Gastrocnemius medialis (tissue), 4 donors: Measurements from ENCODE around the gene WDR37.
"Not testable (repeated sequence)": the region's sequence is repeated elsewhere in the genome, so short reads cannot be mapped to it uniquely, and the experiment has no call there.

Experiments
- CTCF ChIP-seq, 5 experiments: fragments of 450-650 bp in 3 of 5; fragments of 200-600 bp in 2 of 5; sonication (generic) in 2 of 5; IDR thresholded peaks in 4 of 5; conservative IDR thresholded peaks in 1 of 5; 1 replicate in 4 of 5; 2 replicates in 1 of 5; pipeline ENCODE4 v1.5.1; 2016 to 2019; ENCODE audit warnings: antibody characterized with exemption in 5 of 5, mild to moderate bottlenecking in 3 of 5, moderate library complexity in 3 of 5
- POLR2A ChIP-seq, 2 donors: fragments of 450-650 bp; IDR thresholded peaks; one replicate each; pipeline ENCODE4 v1.6.1; 2017; ENCODE audit warnings: antibody characterized with exemption in 2 of 2, mild to moderate bottlenecking in 2 of 2, moderate library complexity in 2 of 2

- TF ChIP-seq CTCF (IDR thresholded peaks at IDR 0.05 in 4 of 5, conservative IDR thresholded peaks at IDR 0.05 in 1 of 5); POLR2A (IDR thresholded peaks at IDR 0.05): not testable (repeated sequence)
These were observed 17.4 kb upstream of the WDR37 start for GRCh38 chr10:1038769-1039168.
